CD4-positive, alpha-beta T cell (primary cell): ENCODE results near the gene KCNA10. TPM values are rescaled to one million over a fixed set of nuclear protein-coding genes. Genes with fewer than 3 reads are reported as not detected.
A peak's percentile ranks its signal among the peaks of the same experiment; 100 is the strongest.

Source experiments
- ATAC-seq: fragments of 200-7000 bp; cut with Tn5 transposase; one replicate; pipeline ENCODE4 v1.10.0; 2022; ENCODE audit warnings: mild to moderate bottlenecking; ENCODE audit not compliant: poor library complexity
- CTCF ChIA-PET: fragments of 350-600 bp; sonication (Branson Sonifier 250); formaldehyde crosslinking; loops from one replicate; lab custom pipeline; 2021; ENCODE audit warnings: antibody characterized with exemption, inconsistent platforms; lab: Charles Lee
- POLR2A ChIA-PET: fragments of 350-600 bp; sonication (Branson Sonifier 250); formaldehyde crosslinking; loops from one replicate; lab custom pipeline; 2021; ENCODE audit warnings: antibody characterized with exemption, inconsistent platforms; lab: Charles Lee
- DNase-seq, 14 experiments: peaks; one replicate each; pipeline ENCODE4 v3.0.0-alpha.2; 2013 to 2020; ENCODE audit warnings: mixed read lengths in 2 of 14
- H3K27ac ChIP-seq, 2 donors: one replicate each; pipeline versions ENCODE4 v1.5.1 to v1.7.0; 2013; ENCODE audit warnings: low read length in 2 of 2, low read depth in 1 of 2, mild to moderate bottlenecking in 1 of 2
- H3K27me3 ChIP-seq, 2 experiments: 1 replicate in 1 of 2; 2 replicates in 1 of 2; pipeline versions ENCODE4 v1.6.1 to v1.7.0; 2013; ENCODE audit warnings: low read length in 2 of 2, control low read depth in 1 of 2, mild to moderate bottlenecking in 1 of 2, moderate library complexity in 1 of 2; ENCODE audit not compliant: insufficient read depth in 2 of 2, control insufficient read depth in 1 of 2
- H3K36me3 ChIP-seq: one replicate; pipeline ENCODE4 v1.6.1; 2013; ENCODE audit warnings: low read length, control low read depth; ENCODE audit not compliant: insufficient read depth
- H3K4me1 ChIP-seq: one replicate; pipeline ENCODE4 v1.6.1; 2013; ENCODE audit warnings: low read length, control low read depth; ENCODE audit not compliant: insufficient read depth
- H3K4me3 ChIP-seq: one replicate; pipeline ENCODE4 v1.5.1; 2013; ENCODE audit warnings: mild to moderate bottlenecking, low read length, moderate library complexity
- H3K9me3 ChIP-seq, 2 experiments: 1 replicate in 1 of 2; 2 replicates in 1 of 2; pipeline versions ENCODE4 v1.6.1 to v1.7.0; 2013; ENCODE audit warnings: low read length in 2 of 2, mild to moderate bottlenecking in 2 of 2, control low read depth in 1 of 2, moderate library complexity in 1 of 2; ENCODE audit not compliant: control insufficient read depth in 1 of 2, insufficient read depth in 1 of 2
- H3K27ac Mint-ChIP-seq: one replicate; pipeline ENCODE4 v1.8.0; 2020; ENCODE audit warnings: mixed read lengths
- H3K27me3 Mint-ChIP-seq: one replicate; pipeline ENCODE4 v1.8.0; 2021; ENCODE audit warnings: mixed read lengths
- H3K36me3 Mint-ChIP-seq: one replicate; pipeline ENCODE4 v1.8.0; 2021; ENCODE audit warnings: low read depth, mixed read lengths
- H3K4me1 Mint-ChIP-seq: one replicate; pipeline ENCODE4 v1.8.0; 2021; ENCODE audit warnings: low read depth, mixed read lengths
- H3K4me3 Mint-ChIP-seq: one replicate; pipeline ENCODE4 v1.8.0; 2020; ENCODE audit warnings: mild to moderate bottlenecking, mixed read lengths
- H3K9me3 Mint-ChIP-seq: one replicate; pipeline ENCODE4 v1.8.0; 2020; ENCODE audit warnings: mixed read lengths
- intact Hi-C, 2 experiments: fragments of 100-400 bp; cut with DNase I in 1 of 2; cut with micrococcal nuclease in 1 of 2; formaldehyde crosslinking; loops; one replicate each; pipeline versions ENCODE4 v1.15.1 to v1.9.0; 2023 to 2025; cut with DNase I, micrococcal nuclease
- total RNA-seq, 174 experiments: library from RNA in 2 of 174; stranded (reverse) in 2 of 174; gene quantifications; one replicate each; pipeline ENCODE4 v1.2.3 and lab custom pipeline; 2021 to 2026
- TF ChIP-seq, protein P1 (sequence below): fragments of 200-600 bp; IDR thresholded peaks from one replicate; pipeline ENCODE4 v1.8.0; 2022; ENCODE audit warnings: antibody characterized with exemption, mild to moderate bottlenecking

The KCNA10 gene
- total RNA-seq, 2 experiments from 2014 or later = not detected

DNA sequence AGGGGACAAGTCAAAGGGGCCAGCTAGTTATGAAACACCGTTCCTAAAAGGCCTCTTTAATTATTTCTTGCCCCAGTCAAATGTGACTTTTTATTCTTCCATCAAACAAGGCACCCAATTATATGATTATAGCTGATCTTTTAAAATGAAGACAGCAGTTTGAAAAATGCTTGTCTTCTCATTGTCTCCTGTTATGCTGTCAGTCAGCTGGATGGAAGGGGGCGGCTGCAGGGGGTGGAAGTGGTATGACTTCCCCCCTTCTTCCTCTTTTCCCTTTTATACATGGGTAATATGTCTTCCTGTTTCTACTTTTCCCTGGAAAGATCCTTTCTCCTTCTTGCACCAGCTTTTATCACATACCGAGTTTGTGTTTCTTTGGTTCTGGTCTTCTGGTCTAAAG is 25.8 kb upstream of the KCNA10 start:
- TF ChIP-seq, protein P1, sequence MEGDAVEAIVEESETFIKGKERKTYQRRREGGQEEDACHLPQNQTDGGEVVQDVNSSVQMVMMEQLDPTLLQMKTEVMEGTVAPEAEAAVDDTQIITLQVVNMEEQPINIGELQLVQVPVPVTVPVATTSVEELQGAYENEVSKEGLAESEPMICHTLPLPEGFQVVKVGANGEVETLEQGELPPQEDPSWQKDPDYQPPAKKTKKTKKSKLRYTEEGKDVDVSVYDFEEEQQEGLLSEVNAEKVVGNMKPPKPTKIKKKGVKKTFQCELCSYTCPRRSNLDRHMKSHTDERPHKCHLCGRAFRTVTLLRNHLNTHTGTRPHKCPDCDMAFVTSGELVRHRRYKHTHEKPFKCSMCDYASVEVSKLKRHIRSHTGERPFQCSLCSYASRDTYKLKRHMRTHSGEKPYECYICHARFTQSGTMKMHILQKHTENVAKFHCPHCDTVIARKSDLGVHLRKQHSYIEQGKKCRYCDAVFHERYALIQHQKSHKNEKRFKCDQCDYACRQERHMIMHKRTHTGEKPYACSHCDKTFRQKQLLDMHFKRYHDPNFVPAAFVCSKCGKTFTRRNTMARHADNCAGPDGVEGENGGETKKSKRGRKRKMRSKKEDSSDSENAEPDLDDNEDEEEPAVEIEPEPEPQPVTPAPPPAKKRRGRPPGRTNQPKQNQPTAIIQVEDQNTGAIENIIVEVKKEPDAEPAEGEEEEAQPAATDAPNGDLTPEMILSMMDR = no peak

DNA sequence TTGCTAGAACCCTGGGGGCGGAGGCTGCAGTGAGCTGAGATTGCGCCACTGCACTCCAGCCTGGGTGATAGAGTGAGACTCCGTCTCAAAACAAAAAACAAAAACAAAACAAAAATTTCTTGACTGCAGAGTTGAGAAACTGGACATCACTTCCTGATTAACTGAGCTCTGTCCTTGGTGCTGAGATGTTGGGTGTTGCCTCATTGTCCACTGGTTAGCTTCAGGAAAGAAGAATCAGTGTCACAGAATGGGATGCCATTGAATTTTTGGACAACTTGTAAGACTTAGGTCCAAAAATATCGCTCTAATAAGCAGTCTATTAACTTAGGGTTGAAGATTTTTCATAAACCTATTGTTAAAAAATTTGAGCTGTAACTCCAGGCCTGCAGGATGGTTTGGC is 23.8 kb upstream of the KCNA10 start:
- Mint-ChIP-seq H3K4me1 (no peaks in the 10 kb centered on the region), H3K27ac (no peak overlapping the region), H3K27me3 (peaks cover 35% of the 10 kb centered on the region), H3K36me3 (no peaks in the 10 kb centered on the region), H3K4me3 (no peak overlapping the region), H3K9me3 (no peaks in the 10 kb centered on the region)
- intact Hi-C loops = loop anchor here in 1 of 2 experiments (10.0 kb wide), 1 partner anchor 452 kb away; no protein-coding TSS in a partner anchor
- Histone ChIP-seq H3K27ac (no peak overlapping the region), H3K9me3 (no peaks in the 10 kb centered on the region), H3K4me1 (no peaks in the 10 kb centered on the region), H3K27me3 (no peaks in the 10 kb centered on the region), H3K36me3 (no peaks in the 10 kb centered on the region), H3K4me3 (no peak overlapping the region)
- ChIA-PET POLR2A (no interaction called here), CTCF (no interaction called here)
- peak in 1 of 14 experiments; percentile 7 for DNase-seq
- TF ChIP-seq, protein P1 = no peak
- ATAC-seq = no peak

More for the DNA sequence above, 25.8 kb upstream of the KCNA10 start:
- Histone ChIP-seq H3K9me3 (no peaks in the 10 kb centered on the region), H3K27me3 (no peaks in the 10 kb centered on the region), H3K36me3 (no peaks in the 10 kb centered on the region), H3K4me3 (no peak overlapping the region), H3K27ac (no peak overlapping the region), H3K4me1 (no peaks in the 10 kb centered on the region)
- H3K27ac Mint-ChIP-seq = no peak overlapping the region
- H3K36me3 Mint-ChIP-seq = no peaks in the 10 kb centered on the region
- no peak for ATAC-seq
- no peaks in the 10 kb centered on the region for H3K9me3 Mint-ChIP-seq
- ChIA-PET POLR2A (no interaction called here), CTCF (no interaction called here)
- DNase-seq = no peak
- H3K27me3 Mint-ChIP-seq = peaks cover 46% of the 10 kb centered on the region
- H3K4me3 Mint-ChIP-seq = no peak overlapping the region
- H3K4me1 Mint-ChIP-seq = no peaks in the 10 kb centered on the region
- intact Hi-C loops = loop anchor here in 1 of 2 experiments (10.0 kb wide), 1 partner anchor 450 kb away; no protein-coding TSS in a partner anchor

- DNase-seq (no peak), ATAC-seq (no peak)
- Mint-ChIP-seq H3K27ac (no peak overlapping the region), H3K36me3 (no peaks in the 10 kb centered on the region), H3K27me3 (peaks cover 35% of the 10 kb centered on the region), H3K9me3 (no peaks in the 10 kb centered on the region), H3K4me3 (no peak overlapping the region), H3K4me1 (no peaks in the 10 kb centered on the region)
- intact Hi-C loops = loop anchor here in 1 of 2 experiments (10.0 kb wide), 1 partner anchor 453 kb away; no protein-coding TSS in a partner anchor
- POLR2A ChIA-PET = no interaction called here
- H3K4me1 ChIP-seq = no peaks in the 10 kb centered on the region
- no peak overlapping the region for H3K27ac ChIP-seq
- H3K27me3 ChIP-seq = no peaks in the 10 kb centered on the region
- no peaks in the 10 kb centered on the region for H3K9me3 ChIP-seq
- CTCF ChIA-PET = no interaction called here
- TF ChIP-seq, protein P1 = no peak
- H3K4me3 ChIP-seq = no peak overlapping the region
- no peaks in the 10 kb centered on the region for H3K36me3 ChIP-seq
Observed at GRCh38 chr1:110541906-110542395, 23.0 kb upstream of the KCNA10 start.
